ENCODE results near the gene CTSH. TPM values are rescaled to one million over a fixed set of nuclear protein-coding genes. Genes with fewer than 3 reads are reported as not detected.

The CTSH gene
- total RNA-seq, 1 donor from 2014 or later = 141 TPM

GRCh38 chr15:78921940-78922339 lies 22.9 kb downstream of the CTSH start:
- peak overlapping the region; percentile 87 for H3K27ac Mint-ChIP-seq
- TF ChIP-seq CTCF (IDR thresholded peaks at IDR 0.05; ENCODE audit: unreplicated experiment) = no peak
- H3K27me3 Mint-ChIP-seq (ENCODE audit: low read depth) = no peaks in the 10 kb centered on the region
- no peak overlapping the region for H3K4me3 Mint-ChIP-seq
- H3K4me1 Mint-ChIP-seq = peaks cover 10% of the 10 kb centered on the region
- DNase-seq (ENCODE audit: low spot score in 2 of 2, unreplicated experiment in 2 of 2) = no peak
- H3K36me3 Mint-ChIP-seq = peaks cover 38% of the 10 kb centered on the region
- H3K9me3 Mint-ChIP-seq = no peaks in the 10 kb centered on the region

- H3K27me3 Mint-ChIP-seq (ENCODE audit: low read depth) = no peaks in the 10 kb centered on the region
- no peak for TF ChIP-seq CTCF (IDR thresholded peaks at IDR 0.05; ENCODE audit: unreplicated experiment)
- H3K4me3 Mint-ChIP-seq = no peak overlapping the region
- H3K27ac Mint-ChIP-seq = peak overlapping the region; percentile 32
- H3K9me3 Mint-ChIP-seq = no peaks in the 10 kb centered on the region
- H3K36me3 Mint-ChIP-seq = peaks cover 38% of the 10 kb centered on the region
- H3K4me1 Mint-ChIP-seq = peaks cover 13% of the 10 kb centered on the region
- no peak for DNase-seq (ENCODE audit: low spot score in 2 of 2, unreplicated experiment in 2 of 2)
Measured at GRCh38 chr15:78921517-78921916, 23.3 kb downstream of the CTSH start.

- Mint-ChIP-seq H3K4me3 (no peak overlapping the region), H3K27ac (no peak overlapping the region), H3K36me3 (peaks cover 31% of the 10 kb centered on the region), H3K4me1 (peaks cover 11% of the 10 kb centered on the region), H3K9me3 (no peaks in the 10 kb centered on the region), H3K27me3 (ENCODE audit: low read depth) (no peaks in the 10 kb centered on the region)
- TF ChIP-seq CTCF (IDR thresholded peaks at IDR 0.05; ENCODE audit: unreplicated experiment) = no peak
- no peak for DNase-seq (ENCODE audit: low spot score in 2 of 2, unreplicated experiment in 2 of 2)
Measured at GRCh38 chr15:78917888-78918287, 27.0 kb downstream of the CTSH start.

GRCh38 chr15:78916088-78916487 lies 28.8 kb downstream of the CTSH start:
- H3K4me1 Mint-ChIP-seq = peaks cover 7% of the 10 kb centered on the region
- no peak for DNase-seq (ENCODE audit: low spot score in 2 of 2, unreplicated experiment in 2 of 2)
- H3K9me3 Mint-ChIP-seq = no peaks in the 10 kb centered on the region
- H3K36me3 Mint-ChIP-seq = peaks cover 22% of the 10 kb centered on the region
- H3K27me3 Mint-ChIP-seq (ENCODE audit: low read depth) = no peaks in the 10 kb centered on the region
- peak overlapping the region; percentile 73 for H3K27ac Mint-ChIP-seq
- H3K4me3 Mint-ChIP-seq = no peak overlapping the region
- no peak for TF ChIP-seq CTCF (IDR thresholded peaks at IDR 0.05; ENCODE audit: unreplicated experiment)

GRCh38 chr15:78915341-78916087 lies 29.3 kb downstream of the CTSH start:
- H3K27me3 Mint-ChIP-seq (ENCODE audit: low read depth) = no peaks in the 10 kb centered on the region
- DNase-seq (ENCODE audit: low spot score in 2 of 2, unreplicated experiment in 2 of 2) = no peak
- no peaks in the 10 kb centered on the region for H3K9me3 Mint-ChIP-seq
- peaks cover 22% of the 10 kb centered on the region for H3K36me3 Mint-ChIP-seq
- no peak for TF ChIP-seq CTCF (IDR thresholded peaks at IDR 0.05; ENCODE audit: unreplicated experiment)
- H3K4me1 Mint-ChIP-seq = peaks cover 7% of the 10 kb centered on the region
- no peak overlapping the region for H3K4me3 Mint-ChIP-seq
- H3K27ac Mint-ChIP-seq = peak overlapping the region; percentile 73

Measured in mesothelial cell of epicardium (in vitro differentiated cells).